Left ventricle myocardium superior (tissue), 1 donor: Measurements from ENCODE around the gene SLIT3. TPM values are rescaled to one million over a fixed set of nuclear protein-coding genes. Genes with fewer than 3 reads are reported as not detected.
"Not testable (repeated sequence)": the region's sequence is repeated elsewhere in the genome, so short reads cannot be mapped to it uniquely, and the experiment has no call there.

Experiments used
- ATAC-seq: fragments of 200-7000 bp; cut with Tn5 transposase; one replicate; pipeline ENCODE4 v1.9.1; 2020; ENCODE audit warnings: mild to moderate bottlenecking, moderate library complexity
- DNase-seq: peaks from one replicate; pipeline ENCODE4 v3.0.0-alpha.2; 2020
- intact Hi-C: fragments of 100-400 bp; cut with micrococcal nuclease; formaldehyde crosslinking; loops from one replicate; pipeline ENCODE4 v1.11.0; 2022
- total RNA-seq: library from RNA; stranded (reverse); fragmentation: NEBNext Ultra II Directional; extraction: Animal tissue kit (Norgen Biotek cat#: 25700); gene quantifications from one replicate; pipeline ENCODE4 v1.2.1, GENCODE V29; 2021
- donor health status: DM: no; HTN: yes; CAD: no; lungs with severe emphysema.

The SLIT3 gene
- total RNA-seq, 1 donor from 2014 or later: 8.4 TPM

DNA sequence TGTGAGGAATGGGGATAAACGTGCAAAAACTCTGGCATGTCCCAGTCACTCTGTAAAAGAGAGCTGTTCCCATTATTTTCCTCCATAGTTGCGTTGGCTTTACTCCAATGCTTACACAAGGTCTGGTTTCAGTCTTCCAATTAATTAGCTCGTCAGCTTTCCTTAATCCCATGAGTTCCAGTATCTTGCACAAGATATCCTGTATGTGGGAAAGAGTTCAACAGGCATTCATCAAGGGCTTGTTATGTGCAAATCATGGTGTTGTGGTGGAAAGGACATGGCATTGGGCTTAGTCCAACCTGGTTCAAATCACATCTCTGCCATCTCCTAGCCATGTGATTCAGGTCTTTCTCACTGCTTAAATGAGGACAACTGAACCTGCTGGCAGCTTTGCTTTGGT, 644.3 kb downstream of the SLIT3 start:
- no peak for DNase-seq
- peak; percentile 63 for ATAC-seq
- intact Hi-C loops: no loop called here

DNA sequence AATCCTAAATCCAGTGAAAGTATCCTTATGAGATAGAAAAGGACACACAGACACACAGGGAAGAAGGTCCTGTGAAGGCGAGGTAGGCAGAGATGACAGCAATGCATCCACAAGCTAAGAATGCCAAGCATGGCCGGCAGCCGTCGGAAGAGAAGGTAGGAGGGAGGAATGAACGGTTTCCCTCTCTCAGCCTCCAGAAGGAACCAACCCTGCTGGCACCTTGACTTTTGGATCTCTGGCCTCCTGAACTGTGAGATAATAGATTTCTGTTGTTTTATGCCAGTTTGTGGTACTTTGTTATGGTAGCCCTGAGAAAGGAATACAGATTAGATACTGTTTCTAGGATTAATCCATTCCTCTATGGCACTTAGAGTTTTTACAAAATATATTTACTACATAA, 645.6 kb downstream of the SLIT3 start:
- intact Hi-C loops: no loop called here
- no peak for DNase-seq
- no peak for ATAC-seq

DNA sequence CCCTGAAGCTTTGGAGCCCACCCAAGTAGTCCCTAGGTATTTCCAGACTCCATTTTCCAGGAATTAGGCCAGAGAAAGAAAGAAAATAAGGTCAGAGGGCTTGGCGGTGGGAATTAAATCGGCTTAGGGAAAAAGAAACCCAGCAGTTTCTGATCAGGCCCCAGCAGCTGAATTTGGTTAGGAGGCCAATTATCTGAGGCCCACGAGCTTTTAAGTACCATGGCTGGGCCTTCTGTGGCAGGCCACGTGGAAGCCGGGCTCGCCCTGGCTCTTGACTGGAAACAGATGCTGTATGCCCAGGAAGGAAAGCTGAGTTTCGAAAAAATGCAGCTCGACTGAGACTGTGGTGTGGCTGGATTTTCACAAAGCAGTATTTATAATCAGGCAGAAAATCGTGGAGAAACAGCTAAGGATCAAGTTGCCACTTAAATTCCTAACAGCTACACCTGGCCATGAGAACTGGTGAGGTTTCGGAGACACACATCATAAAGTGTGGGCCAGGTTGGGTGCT, 646.7 kb downstream of the SLIT3 start:
- intact Hi-C loops: no loop called here
- ATAC-seq: peak; percentile 58
- peak; percentile 63 for DNase-seq

DNA sequence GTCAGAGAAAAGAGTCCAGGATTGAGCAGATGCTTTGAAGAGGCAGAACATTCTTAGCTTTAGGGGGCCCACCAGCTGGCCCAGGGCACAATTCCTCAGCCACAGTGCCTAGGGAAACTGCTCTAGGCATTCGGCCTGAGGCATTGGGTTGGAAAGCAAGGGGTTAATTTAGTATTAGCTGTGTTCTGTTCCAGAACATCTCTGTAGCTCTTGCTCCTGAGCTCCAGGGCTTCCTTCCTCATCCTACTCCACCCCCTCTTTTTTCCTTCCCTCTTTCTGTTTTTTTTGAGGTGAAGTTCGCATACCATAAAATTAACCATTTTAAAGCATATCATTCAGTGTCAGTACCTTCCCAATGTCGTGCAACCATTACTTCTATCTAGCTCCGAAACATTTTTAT, 647.3 kb downstream of the SLIT3 start:
- ATAC-seq (no peak), DNase-seq (no peak)
- intact Hi-C loops: no loop called here

DNA sequence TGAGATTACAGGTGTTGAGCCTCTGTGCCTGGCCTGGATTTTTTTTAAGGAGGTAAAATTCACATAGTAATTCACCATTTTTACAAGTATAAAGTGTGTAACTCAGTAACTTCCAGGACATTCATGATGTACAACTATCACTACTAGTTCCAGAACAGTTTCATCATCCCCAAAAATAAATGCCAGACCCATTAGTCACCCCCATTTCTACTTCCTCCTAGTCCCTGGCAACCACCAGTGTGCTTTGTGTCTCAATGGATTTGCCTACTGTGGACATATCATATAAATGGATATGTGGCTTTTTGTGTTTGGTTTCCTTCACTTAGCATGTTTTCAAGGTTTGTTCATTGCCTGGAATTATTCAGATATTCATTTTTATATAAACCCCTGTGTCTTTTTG, 649.3 kb downstream of the SLIT3 start:
- intact Hi-C loops: no loop called here
- DNase-seq (no peak), ATAC-seq (peak; percentile 23)

DNA sequence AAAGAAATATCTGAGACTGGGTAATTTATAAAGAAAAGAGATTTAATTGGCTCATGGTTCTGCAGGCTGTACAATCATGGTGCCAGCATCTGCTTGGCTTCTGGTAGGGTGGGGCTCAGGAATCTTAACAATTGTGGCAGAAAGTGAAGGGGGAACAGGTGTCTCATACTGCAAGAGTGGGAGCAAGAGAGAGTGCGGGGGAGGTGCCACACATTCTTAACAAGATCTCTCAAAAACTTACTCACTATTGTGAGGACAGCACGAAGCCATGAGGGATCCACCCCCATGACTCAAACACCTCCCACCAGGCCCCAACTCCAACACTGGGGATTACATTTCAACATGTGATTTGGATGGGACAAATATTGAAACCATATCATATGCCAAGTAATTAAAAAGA, 651.6 kb downstream of the SLIT3 start:
- DNase-seq (no peak), ATAC-seq (no peak)
- intact Hi-C loops: no loop called here

DNA sequence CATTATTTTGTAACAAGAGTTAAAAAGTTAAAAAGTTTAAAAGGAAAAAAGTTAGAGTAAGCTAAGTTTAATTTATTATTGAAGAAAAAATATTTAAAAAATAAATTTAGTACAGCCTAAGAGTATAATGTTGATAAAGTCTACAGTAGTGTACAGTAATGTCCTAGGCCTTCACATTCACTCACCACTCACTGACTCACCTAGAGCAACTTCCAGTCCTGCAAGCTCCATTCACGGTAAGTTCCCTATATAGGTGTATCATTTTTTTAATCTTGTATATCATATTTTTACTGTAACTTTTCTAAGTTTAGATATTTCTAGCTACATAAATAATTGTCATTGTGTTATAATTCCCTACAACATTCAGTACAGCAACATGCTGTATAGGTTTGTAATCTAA, 652.4 kb downstream of the SLIT3 start:
- ATAC-seq (no peak), DNase-seq (no peak)

DNA sequence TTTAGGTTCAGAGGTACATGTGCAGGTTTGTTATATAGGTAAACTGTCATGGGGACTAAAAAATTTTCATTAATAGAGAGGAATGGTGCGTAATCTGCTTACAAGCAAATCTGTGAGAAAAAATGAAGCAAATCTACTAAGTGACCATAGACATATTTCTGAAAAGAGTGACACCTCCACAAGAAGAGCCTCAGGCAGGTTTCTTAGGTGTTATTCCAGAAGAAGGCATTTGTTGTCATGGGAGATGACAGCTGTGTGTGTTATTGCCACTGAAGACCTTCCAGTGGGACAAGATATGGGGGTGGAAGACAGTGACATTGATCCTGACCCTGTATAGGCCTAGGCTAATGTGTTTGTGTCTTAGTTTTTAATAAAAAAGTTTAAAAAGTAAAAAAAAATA, 652.9 kb downstream of the SLIT3 start:
- intact Hi-C loops: no loop called here
- ATAC-seq (no peak), DNase-seq (no peak)

More for the DNA sequence above, 652.4 kb downstream of the SLIT3 start:
- intact Hi-C loops: no loop called here

DNA sequence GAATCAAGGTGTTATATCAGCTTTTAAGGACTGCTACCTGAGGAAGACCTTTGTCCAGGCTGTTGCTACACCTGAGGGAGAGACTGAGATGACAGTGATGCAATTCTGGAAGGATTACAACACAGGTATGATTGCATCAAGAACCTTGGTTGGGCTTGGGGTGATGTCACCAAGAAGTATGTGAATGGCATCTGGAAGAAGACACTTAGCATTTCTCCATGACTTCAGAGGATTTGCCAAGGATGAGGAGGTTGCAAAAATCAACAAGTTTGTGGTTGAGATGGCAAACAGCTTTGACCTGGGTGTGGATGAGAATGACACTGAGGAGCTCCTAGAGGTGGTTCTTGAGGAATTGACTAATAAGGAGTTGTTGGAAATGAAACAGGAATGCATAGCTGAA, 653.9 kb downstream of the SLIT3 start:
- no peak for DNase-seq
- ATAC-seq: no peak
- intact Hi-C loops: no loop called here

DNA sequence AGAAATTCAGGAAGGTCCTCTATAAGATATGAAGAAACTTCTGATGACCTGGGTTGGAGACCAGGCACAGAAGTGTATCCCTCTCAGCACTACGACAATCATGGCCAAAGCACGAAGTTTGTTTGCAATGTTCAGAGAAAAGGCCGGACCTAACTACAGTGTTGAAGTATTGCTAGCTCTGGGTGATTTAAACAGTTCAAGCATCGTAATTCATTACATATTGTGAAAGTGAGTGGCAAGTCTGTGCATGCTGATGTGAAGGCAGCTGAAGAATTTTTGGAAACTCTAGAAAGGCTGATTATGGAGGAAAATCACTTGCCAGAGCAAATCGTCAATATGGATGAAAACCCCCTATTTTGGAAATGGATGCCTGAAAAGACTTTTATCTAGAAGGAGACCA, 654.6 kb downstream of the SLIT3 start:
- intact Hi-C loops: no loop called here
- no peak for ATAC-seq
- no peak for DNase-seq

DNA sequence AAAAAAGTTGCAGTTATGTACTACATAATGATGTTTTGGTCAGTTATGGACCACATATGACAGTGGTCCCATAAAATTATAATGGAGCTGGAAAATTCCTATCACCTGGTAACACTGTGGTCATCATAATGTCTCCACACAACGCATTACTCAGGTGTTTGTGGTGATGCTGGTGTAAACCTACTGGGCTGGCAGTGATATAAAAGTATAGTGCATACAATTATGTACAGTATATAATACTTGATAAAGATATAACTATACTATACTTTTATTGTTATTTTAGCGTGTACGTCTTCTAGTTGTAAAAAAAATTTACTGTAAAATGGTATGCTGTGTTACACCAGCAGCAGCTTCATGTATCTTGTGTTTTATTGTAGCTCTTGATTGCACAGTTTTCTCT, 655.7 kb downstream of the SLIT3 start:
- intact Hi-C loops: no loop called here
- DNase-seq (no peak), ATAC-seq (no peak)

DNA sequence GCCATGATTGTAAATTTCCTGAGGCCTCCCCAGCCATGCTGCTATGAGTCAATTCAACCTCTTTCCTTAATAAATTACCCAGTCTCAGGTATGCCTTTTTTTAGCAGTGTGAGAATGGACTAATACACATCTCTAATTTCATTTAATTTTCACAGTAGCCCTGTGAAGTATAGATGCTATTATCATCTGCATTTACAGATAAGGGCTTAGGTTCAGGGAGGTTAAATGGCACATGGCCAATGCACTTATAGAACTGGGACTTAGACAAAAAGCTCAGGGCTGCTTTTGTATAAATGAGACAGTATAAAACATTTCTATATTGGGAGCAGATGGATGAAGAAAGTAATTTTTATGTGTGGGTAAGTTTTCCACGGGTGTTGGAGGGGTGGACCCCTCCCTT, 658.9 kb downstream of the SLIT3 start:
- intact Hi-C loops: no loop called here
- DNase-seq (no peak), ATAC-seq (no peak)

DNA sequence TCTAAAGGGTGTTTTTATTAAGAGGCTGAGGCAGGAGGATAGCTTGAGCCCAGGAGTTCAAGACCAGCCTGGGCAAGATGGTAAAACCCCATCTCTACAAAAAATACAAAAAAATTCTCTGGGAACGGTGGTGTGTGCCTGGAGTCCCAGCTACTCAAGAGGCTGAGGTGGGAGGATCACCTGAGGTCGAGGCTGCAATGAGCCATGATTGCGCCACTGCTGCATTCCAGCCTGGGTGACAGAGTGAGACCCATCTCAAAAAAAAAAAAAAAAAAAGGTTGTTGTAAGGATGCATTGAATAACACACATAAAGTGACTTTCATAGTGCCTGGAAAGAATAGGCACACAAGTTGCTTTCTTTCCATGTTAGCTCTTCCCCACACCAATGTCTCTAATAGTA, 662.1 kb downstream of the SLIT3 start:
- DNase-seq, ATAC-seq, intact Hi-C loops: not testable (repeated sequence)

DNA sequence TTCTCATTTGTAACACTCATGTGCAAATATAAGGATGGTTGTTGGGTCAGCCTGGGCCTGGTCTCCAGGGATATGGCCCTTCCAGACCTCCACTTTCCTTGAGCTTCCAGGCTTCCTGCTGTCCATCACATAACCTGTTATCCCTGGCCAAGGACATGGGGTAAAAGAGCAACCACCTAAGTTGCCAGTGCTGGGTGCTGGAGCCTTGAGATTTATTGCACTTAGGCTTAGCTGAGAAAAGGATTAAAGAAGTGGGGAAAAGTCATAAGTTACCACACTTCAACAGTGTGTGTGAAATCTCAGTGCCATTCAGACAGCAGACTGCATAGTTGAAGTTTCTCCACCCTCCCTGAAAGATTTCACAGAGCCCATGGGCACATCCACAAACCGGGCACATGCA, 663.1 kb downstream of the SLIT3 start:
- DNase-seq (no peak), ATAC-seq (no peak)
- intact Hi-C loops: no loop called here

DNA sequence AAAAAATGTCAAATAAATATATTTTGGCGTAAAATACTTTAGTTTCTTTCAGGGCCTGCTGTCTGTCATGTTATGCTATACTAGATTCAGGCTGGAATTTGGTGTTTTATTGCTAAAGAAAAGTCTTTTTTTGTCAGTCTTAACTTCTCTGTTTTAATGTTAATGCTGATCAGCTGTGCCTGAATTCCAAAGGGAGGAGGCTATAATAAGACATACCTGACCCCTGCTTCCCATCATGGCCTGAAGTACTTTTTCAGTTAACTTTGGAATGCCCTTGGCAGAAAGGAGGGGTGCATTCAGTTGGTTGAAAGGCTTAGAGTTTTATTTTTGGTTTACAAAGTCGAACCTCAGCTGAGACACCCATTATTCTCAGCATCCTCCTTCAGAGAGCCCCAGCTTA, 663.7 kb downstream of the SLIT3 start:
- intact Hi-C loops: no loop called here
- no peak for ATAC-seq
- no peak for DNase-seq

DNA sequence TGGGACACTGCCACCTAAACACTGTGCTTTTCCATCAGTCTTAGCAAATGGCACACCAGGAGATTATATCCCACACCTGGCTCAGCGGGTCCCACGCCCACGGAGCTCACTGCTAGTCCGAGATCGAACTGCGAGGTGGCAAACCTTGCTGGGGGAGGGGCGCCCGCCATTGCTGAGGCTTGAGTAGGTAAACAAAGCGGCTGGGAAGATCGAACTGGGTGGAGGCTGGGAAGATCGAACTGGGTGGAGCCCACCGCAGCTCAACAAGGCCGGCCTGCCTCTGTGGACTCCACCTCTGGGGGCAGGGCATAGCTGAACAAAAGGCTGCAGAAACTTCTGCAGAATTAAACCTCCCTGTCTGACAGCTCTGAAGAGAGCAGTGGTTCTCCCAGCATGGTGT, 670.0 kb downstream of the SLIT3 start:
- ATAC-seq, DNase-seq, intact Hi-C loops: not testable (repeated sequence)

DNA sequence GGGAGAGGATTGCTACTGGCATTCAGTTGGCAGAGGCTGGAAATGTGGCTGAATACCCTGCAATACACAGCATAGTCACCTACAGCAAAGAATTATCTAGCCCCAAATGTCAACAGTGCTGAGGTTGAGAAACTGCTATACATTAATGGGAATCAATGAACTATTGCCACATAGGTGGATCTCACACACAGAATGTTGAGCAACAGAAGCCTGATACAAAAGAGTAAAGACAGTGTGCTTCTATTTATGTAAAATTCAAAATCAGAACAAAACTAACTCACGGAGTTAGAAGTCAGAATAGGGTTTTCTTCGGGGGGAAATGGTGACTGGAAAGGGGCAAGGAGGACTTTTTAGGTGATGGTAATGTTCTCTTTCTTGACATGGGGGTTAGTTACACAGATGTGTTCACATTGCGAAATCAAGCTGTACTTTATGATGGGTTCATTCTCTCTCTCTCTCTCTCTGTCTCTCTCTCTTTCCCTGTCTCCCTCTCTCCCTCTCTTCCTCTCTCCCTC, 676.0 kb downstream of the SLIT3 start:
- ATAC-seq (no peak), DNase-seq (no peak)
- intact Hi-C loops: no loop called here

DNA sequence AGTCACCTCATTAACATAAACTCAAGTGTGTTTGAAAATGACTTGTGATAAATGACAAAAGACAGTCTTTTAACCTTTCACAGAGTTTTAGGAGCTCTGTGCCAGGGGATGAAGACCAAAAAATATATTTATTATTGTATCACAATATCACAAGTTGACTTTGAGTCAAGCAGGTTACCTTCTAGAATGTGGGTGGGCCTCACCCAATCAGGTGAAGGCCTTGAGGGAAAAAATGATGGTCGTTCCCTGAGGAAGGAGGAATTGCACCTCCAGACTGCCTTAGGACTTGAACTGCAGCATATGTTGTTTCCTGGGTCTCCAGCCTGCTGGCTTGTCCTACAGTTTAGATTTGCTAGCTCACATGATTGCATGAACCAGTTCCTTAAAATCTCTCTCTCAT, 680.1 kb downstream of the SLIT3 start:
- no peak for ATAC-seq
- DNase-seq: no peak
- intact Hi-C loops: no loop called here

DNA sequence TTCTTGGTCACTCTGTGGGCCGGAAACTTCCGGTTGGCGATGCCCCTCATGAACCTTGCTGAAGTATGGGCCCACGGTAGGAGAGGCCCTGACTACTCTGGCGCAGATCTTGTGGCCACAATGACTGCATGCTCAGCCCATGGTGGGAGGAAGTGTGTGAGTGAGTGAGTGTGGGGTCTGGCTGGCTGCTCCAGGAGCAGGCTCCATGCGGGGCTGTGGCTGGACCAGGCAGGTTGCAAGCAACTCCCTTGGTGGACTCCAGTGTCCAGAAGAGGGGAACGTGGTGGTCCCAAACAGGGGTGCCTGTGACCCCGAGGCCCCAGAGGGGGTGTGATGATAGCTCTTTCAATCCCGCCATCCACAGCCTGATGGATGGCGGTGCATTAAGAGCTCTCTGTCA, 686.3 kb downstream of the SLIT3 start:
- intact Hi-C loops: no loop called here
- DNase-seq (no peak), ATAC-seq (no peak)

DNA sequence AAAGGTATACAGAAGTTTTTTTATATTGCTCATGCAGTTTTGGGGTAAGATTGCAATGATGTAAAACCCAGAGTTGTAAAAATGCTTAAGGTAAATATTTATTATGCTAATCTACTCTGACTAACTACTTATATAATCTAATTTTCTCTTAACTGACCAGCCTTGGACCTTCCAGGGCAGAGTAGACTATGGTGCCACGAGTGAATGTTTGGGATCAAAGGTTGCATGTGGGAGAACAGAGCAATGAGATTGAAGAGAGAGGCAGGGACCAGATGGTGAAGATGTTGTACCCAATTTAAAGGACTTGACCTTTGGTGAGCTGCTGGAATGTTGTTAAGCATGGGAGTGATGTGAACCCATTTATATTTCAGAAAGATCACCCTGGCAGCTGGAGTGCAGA, 686.9 kb downstream of the SLIT3 start:
- intact Hi-C loops: no loop called here
- ATAC-seq (no peak), DNase-seq (no peak)

DNA sequence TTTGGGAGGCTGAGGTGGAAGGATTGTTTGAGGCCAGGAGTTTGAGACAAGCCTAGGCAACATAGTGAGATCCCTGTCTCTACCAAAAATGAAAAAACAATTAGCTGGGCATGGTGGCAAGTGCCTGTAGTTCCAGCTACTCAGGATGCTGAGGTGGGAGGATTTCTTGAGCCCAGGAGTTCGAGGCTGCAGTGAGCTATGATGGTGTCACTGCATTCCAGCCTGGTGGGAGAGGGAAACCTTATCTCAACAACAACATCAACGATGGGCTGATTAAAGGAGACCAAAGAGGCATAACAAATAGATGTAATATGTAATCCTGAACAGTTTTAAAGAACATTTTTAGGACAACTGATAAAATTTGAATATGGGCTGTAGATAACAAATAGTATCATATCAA, 687.5 kb downstream of the SLIT3 start:
- intact Hi-C loops: no loop called here
- ATAC-seq (no peak), DNase-seq (no peak)

DNA sequence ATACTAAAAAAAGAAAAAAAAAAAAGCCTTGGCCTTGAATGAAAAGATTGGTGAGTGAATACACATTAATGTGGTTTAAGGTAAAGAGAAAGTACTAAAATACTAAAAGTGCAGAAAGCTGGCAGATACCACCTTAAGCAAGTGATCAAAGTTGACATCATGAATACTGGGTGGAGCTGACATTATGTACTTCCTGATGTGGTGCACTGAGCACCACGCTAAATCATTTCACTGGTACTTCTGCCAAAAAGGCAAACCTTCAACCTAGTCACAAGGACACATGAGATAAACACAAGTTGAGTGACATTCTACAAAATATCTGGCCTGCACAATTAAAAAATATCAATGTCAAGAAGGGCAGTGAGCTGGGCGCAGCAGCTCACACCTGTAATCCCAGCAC, 687.9 kb downstream of the SLIT3 start:
- DNase-seq: no peak

More for the DNA sequence above, 687.9 kb downstream of the SLIT3 start:
- intact Hi-C loops: no loop called here
- peak; percentile 80 for ATAC-seq
